WTC11 (cell line): Measurements from ENCODE around the gene FCER1G. TPM values are rescaled to one million over a fixed set of nuclear protein-coding genes. Genes with fewer than 3 reads are reported as not detected.

Experiments used
- ATAC-seq: fragments of 200-7000 bp; cut with Tn5 transposase; 2 replicates; pipeline ENCODE4 v1.10.0; 2021; ENCODE audit warnings: mild to moderate bottlenecking, moderate library complexity
- CTCF ChIA-PET: fragments of 300-600 bp; sonication (Branson Sonifier 250); formaldehyde crosslinking; loops from one replicate; lab custom pipeline; 2021; ENCODE audit warnings: antibody characterized with exemption; lab: Charles Lee
- POLR2A ChIA-PET: fragments of 350-600 bp; sonication (Branson Sonifier 250); formaldehyde crosslinking; loops from one replicate; lab custom pipeline; 2021; ENCODE audit warnings: antibody characterized with exemption; lab: Charles Lee
- DNase-seq: peaks from one replicate; pipeline ENCODE4 v3.0.0; 2021; ENCODE audit warnings: low spot score
- H3K27ac Mint-ChIP-seq: 2 replicates; pipeline ENCODE4 v1.8.0; 2021; ENCODE audit warnings: mixed read lengths
- H3K27me3 Mint-ChIP-seq: 2 replicates; pipeline ENCODE4 v1.8.0; 2021; ENCODE audit warnings: low read depth, mild to moderate bottlenecking, moderate library complexity, mixed read lengths
- H3K36me3 Mint-ChIP-seq: 2 replicates; pipeline ENCODE4 v1.8.0; 2021; ENCODE audit warnings: mixed read lengths
- H3K4me1 Mint-ChIP-seq: 2 replicates; pipeline ENCODE4 v1.8.0; 2022; ENCODE audit warnings: mixed read lengths
- H3K4me3 Mint-ChIP-seq: 2 replicates; pipeline ENCODE4 v1.8.0; 2021; ENCODE audit warnings: mild to moderate bottlenecking, moderate library complexity, mixed read lengths
- H3K9me3 Mint-ChIP-seq: 2 replicates; pipeline ENCODE4 v1.8.0; 2021; ENCODE audit warnings: mixed read lengths
- ATF2 ChIP-seq: sonication (generic); formaldehyde crosslinking; IDR thresholded peaks from 2 replicates; pipeline ENCODE4 v1.8.1; 2022; ENCODE audit warnings: low read depth, missing genetic modification reagents, borderline replicate concordance
- E2F4 ChIP-seq: sonication (generic); formaldehyde crosslinking; IDR thresholded peaks from 2 replicates; pipeline ENCODE4 v1.8.1; 2022; ENCODE audit warnings: low read depth, mild to moderate bottlenecking, moderate library complexity, missing genetic modification reagents, borderline replicate concordance
- ELF4 ChIP-seq: sonication (generic); formaldehyde crosslinking; IDR thresholded peaks from 2 replicates; pipeline ENCODE4 v1.8.1; 2022; ENCODE audit warnings: low read depth, mild to moderate bottlenecking, moderate library complexity, missing genetic modification reagents
- FOXK1 ChIP-seq: sonication (generic); formaldehyde crosslinking; IDR thresholded peaks from 2 replicates; pipeline ENCODE4 v1.8.0; 2022; ENCODE audit warnings: mild to moderate bottlenecking, moderate library complexity, missing genetic modification reagents
- FOXP1 ChIP-seq: sonication (generic); formaldehyde crosslinking; IDR thresholded peaks from 2 replicates; pipeline ENCODE4 v1.8.0; 2022; ENCODE audit warnings: missing genetic modification reagents, mild to moderate bottlenecking, moderate library complexity, borderline replicate concordance
- GRHL2 ChIP-seq: fragments of 250-450 bp; sonication (Bioruptor Pico); IDR thresholded peaks from 2 replicates; pipeline ENCODE4 v1.8.0; 2022; ENCODE audit warnings: mild to moderate bottlenecking, moderate library complexity; ENCODE audit not compliant: insufficient replicate concordance, severe bottlenecking
- GTF2I ChIP-seq: fragments of 250-450 bp; sonication (Bioruptor Pico); conservative IDR thresholded peaks from 2 replicates; pipeline ENCODE4 v1.4.0; 2021; ENCODE audit warnings: mild to moderate bottlenecking
- NFATC4 ChIP-seq: fragments of 250-450 bp; sonication (Bioruptor Pico); IDR thresholded peaks from 2 replicates; pipeline ENCODE4 v1.9.0; 2021; ENCODE audit warnings: mild to moderate bottlenecking
- NFYB ChIP-seq: sonication (generic); formaldehyde crosslinking; conservative IDR thresholded peaks from 2 replicates; pipeline ENCODE4 v1.8.0; 2022; ENCODE audit warnings: low read depth, missing genetic modification reagents
- NR2C2 ChIP-seq: sonication (generic); formaldehyde crosslinking; IDR thresholded peaks from 2 replicates; pipeline ENCODE4 v1.8.0; 2022; ENCODE audit warnings: mild to moderate bottlenecking, missing genetic modification reagents
- PREB ChIP-seq: sonication (generic); formaldehyde crosslinking; IDR thresholded peaks from 2 replicates; pipeline ENCODE4 v1.8.1; 2022; ENCODE audit warnings: mild to moderate bottlenecking, missing genetic modification reagents, moderate library complexity, borderline replicate concordance
- RELA ChIP-seq: sonication (generic); formaldehyde crosslinking; IDR thresholded peaks from 2 replicates; pipeline ENCODE4 v1.8.1; 2022; ENCODE audit warnings: missing genetic modification reagents, mild to moderate bottlenecking, borderline replicate concordance
- SOX15 ChIP-seq: fragments of 250-450 bp; sonication (Bioruptor Pico); IDR thresholded peaks from 2 replicates; pipeline ENCODE4 v1.9.0; 2021; ENCODE audit warnings: mild to moderate bottlenecking
- SP1 ChIP-seq: sonication (generic); formaldehyde crosslinking; conservative IDR thresholded peaks from 2 replicates; pipeline ENCODE4 v1.8.1; 2022; ENCODE audit warnings: missing genetic modification reagents
- USF1 ChIP-seq: sonication (generic); formaldehyde crosslinking; IDR thresholded peaks from 2 replicates; pipeline ENCODE4 v1.8.0; 2022; ENCODE audit warnings: mild to moderate bottlenecking, missing genetic modification reagents
- ZBTB21 ChIP-seq: sonication (generic); formaldehyde crosslinking; IDR thresholded peaks from 2 replicates; pipeline ENCODE4 v1.8.1; 2023; ENCODE audit warnings: mild to moderate bottlenecking, missing genetic modification reagents, borderline replicate concordance
- ZBTB43 ChIP-seq: sonication (generic); formaldehyde crosslinking; IDR thresholded peaks from 2 replicates; pipeline ENCODE4 v1.8.1; 2023; ENCODE audit warnings: mild to moderate bottlenecking, missing genetic modification reagents
- ZNF232 ChIP-seq: sonication (generic); formaldehyde crosslinking; IDR thresholded peaks from 2 replicates; pipeline ENCODE4 v1.8.0; 2022; ENCODE audit warnings: mild to moderate bottlenecking, missing genetic modification reagents
- ZNF263 ChIP-seq: sonication (generic); formaldehyde crosslinking; IDR thresholded peaks from 2 replicates; pipeline ENCODE4 v1.8.1; 2022; ENCODE audit warnings: low read depth, mild to moderate bottlenecking, moderate library complexity, missing genetic modification reagents
- ZNF416 ChIP-seq: fragments of 250-450 bp; sonication (Bioruptor Pico); IDR thresholded peaks from 2 replicates; pipeline ENCODE4 v1.9.0; 2021; ENCODE audit warnings: mild to moderate bottlenecking, inconsistent platforms
- ZNF423 ChIP-seq: fragments of 250-450 bp; sonication (Bioruptor Pico); IDR thresholded peaks from 2 replicates; pipeline ENCODE4 v2.1.2; 2022; ENCODE audit warnings: mild to moderate bottlenecking, moderate library complexity
- ZSCAN18 ChIP-seq: fragments of 250-450 bp; sonication (Bioruptor Pico); IDR thresholded peaks from 2 replicates; pipeline ENCODE4 v2.1.2; 2022; ENCODE audit warnings: mild to moderate bottlenecking, moderate library complexity
- total RNA-seq: library from RNA; stranded (reverse); gene quantifications from 3 replicates; pipeline ENCODE4 v1.2.3, GENCODE V29; 2021
- TF ChIP-seq, protein P1 (sequence below): sonication (generic); formaldehyde crosslinking; IDR thresholded peaks from 2 replicates; pipeline ENCODE4 v1.8.1; 2022; ENCODE audit warnings: mild to moderate bottlenecking, moderate library complexity, missing genetic modification reagents
- TF ChIP-seq, protein P2 (sequence below): fragments of 250-450 bp; sonication (Bioruptor Pico); conservative IDR thresholded peaks from 2 replicates; pipeline ENCODE4 v1.9.0; 2021; ENCODE audit warnings: mild to moderate bottlenecking
- TF ChIP-seq, protein P3 (sequence below): sonication (generic); formaldehyde crosslinking; conservative IDR thresholded peaks from 2 replicates; pipeline ENCODE4 v1.8.1; 2022; ENCODE audit warnings: mild to moderate bottlenecking, missing genetic modification reagents

The FCER1G gene
- total RNA-seq, 1 experiment from 2014 or later: 0.85 TPM

DNA sequence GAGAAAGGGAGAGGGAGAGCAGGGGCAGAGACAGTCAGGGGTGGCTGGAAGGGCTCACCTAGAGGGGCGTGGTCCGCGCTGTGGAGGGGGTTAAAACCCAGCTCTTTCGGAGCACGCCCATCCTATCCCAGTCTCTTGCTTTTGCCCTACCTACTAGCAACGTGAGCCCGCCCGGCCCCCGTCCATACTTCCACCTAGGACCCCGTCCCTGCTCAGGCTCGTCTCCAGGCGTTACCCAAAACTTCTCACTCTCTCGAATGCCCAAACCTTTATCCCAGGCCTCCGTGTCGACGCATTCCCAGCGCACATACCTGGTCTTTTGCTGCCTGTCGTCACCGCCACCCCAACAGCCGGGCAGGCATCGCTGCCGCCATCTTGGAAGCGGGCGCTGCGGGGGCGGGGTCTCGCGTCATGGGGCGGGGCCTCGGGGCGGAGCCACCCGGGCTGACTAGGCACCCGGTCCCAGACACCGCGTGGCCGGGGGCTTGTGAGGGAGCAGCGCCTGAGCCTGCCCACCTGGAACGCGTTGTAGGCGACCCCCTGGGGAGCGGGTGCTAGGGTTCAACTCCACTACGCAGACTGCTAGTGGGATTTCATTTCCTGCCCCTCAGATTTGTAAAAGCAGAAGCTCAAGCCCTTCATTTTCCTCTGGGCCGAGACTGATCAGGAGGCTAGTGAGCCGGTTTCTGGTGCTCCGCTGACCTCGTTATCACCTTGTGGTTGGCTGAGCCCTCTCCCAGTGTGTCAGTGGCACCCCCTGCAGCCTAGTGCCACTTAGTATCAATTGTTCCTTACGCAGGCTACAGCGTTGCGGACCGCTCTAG is 37.8 kb upstream of the FCER1G start, which contains the start of gene B4GALT3 (continued):
- TF ChIP-seq ZBTB21 (CRISPR knock-in tag) (0 out of 2 replicates have a peak, but pooled peaks have one; percentile 8), SP1 (CRISPR knock-in tag) (peak; percentile 99), FOXK1 (CRISPR knock-in tag) (peak; percentile 71), USF1 (0 out of 2 replicates have a peak, but pooled peaks have one; percentile 40), E2F4 (CRISPR knock-in tag) (no peak), ZNF423 (CRISPR knock-in tag) (peak; percentile 96), ZNF416 (CRISPR knock-in tag) (no peak), RELA (CRISPR knock-in tag) (no peak)
- TF ChIP-seq, protein P1, sequence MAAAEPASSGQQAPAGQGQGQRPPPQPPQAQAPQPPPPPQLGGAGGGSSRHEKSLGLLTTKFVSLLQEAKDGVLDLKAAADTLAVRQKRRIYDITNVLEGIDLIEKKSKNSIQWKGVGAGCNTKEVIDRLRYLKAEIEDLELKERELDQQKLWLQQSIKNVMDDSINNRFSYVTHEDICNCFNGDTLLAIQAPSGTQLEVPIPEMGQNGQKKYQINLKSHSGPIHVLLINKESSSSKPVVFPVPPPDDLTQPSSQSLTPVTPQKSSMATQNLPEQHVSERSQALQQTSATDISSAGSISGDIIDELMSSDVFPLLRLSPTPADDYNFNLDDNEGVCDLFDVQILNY (CRISPR knock-in tag): peak; percentile 69; the same call in 1 of the 2 replicates
- TF ChIP-seq, all 79 proteins: peak for 23

DNA sequence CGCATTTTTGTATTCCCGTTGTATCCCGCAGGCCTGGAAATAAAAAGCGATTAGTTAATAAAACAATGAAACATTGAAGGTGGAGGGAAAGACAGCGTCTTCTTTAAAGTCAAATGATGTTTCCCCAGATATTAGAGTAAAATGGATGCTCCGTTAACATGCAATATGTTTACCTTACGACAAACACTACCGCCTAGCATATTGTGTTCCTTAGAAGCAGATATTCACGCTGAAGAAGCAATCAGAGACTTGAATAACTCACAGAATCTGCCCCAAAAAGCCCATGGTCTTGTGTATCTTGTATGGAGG is 37.2 kb upstream of the FCER1G start:
- CTCF ChIA-PET: interaction anchor here (1.0 to 2.5 kb wide), 7 partner anchors 8 to 204 kb away, joined by 3 to 41 read pairs (median 6); partner anchors contain the start of genes KLHDC9, PPOX and TOMM40L
- Mint-ChIP-seq H3K4me3 (peak overlapping the region; percentile 97), H3K4me1 (peaks cover 20% of the 10 kb centered on the region), H3K27ac (peak overlapping the region; percentile 100), H3K36me3 (peaks cover 22% of the 10 kb centered on the region), H3K9me3 (no peaks in the 10 kb centered on the region), H3K27me3 (no peaks in the 10 kb centered on the region)
- POLR2A ChIA-PET: interaction anchor here (1.5 to 1.7 kb wide), 2 partner anchors 21 to 24 kb away, joined by 3 to 9 read pairs; partner anchors contain the start of genes ADAMTS4 and UFC1
- ATAC-seq: no peak
- DNase-seq: no peak
- no peak for TF ChIP-seq NFATC4 (CRISPR knock-in tag)
- no peak for TF ChIP-seq GTF2I (CRISPR knock-in tag)
- no peak for TF ChIP-seq FOXP1 (CRISPR knock-in tag)
- no peak for TF ChIP-seq GRHL2 (CRISPR knock-in tag)
- TF ChIP-seq ZBTB43 (CRISPR knock-in tag): no peak
- TF ChIP-seq NFYB: no peak
- TF ChIP-seq, protein P2, sequence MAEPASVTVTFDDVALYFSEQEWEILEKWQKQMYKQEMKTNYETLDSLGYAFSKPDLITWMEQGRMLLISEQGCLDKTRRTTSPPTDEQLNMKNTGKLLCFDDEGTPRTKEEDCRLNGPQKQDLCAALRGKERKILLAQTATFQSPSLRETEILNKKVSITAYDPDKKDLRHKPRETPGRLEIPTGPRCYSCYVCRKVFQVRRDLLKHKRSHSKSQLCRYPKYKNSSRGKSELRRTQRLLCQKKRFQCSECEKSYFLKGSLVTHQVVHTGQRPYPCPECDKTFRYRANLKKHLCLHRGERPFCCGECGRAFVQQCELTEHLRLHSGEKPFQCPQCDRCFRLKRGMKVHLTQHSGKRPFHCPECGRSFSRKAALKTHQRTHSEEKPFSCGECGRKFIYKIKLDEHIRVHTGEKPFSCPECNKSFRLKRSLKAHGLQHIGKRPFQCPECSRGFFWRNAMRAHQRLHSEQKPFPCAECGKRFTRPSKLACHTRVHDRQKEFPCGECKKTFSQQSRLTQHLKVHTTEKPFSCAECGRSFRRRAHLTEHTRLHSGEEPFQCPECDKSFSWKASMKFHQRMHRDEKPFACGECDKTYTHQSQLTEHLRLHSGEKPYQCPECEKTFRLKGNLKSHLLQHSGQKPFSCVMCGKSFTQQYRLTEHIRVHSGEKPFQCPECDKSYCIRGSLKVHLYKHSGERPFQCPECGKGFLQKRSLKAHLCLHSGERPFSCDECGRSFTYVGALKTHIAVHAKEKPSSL: no peak
- TF ChIP-seq NR2C2: no peak
- TF ChIP-seq ZNF263 (CRISPR knock-in tag): no peak
- no peak for TF ChIP-seq ZNF232 (CRISPR knock-in tag)
- no peak for TF ChIP-seq SOX15 (CRISPR knock-in tag)
- TF ChIP-seq ZSCAN18 (CRISPR knock-in tag): no peak
- no peak for TF ChIP-seq ELF4 (CRISPR knock-in tag)
- TF ChIP-seq ATF2 (CRISPR knock-in tag): no peak
- TF ChIP-seq, protein P3, sequence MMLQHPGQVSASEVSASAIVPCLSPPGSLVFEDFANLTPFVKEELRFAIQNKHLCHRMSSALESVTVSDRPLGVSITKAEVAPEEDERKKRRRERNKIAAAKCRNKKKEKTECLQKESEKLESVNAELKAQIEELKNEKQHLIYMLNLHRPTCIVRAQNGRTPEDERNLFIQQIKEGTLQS (CRISPR knock-in tag): no peak
- TF ChIP-seq PREB (CRISPR knock-in tag): no peak
